ENCODE data around the gene OR56A5. TPM values are rescaled to one million over a fixed set of nuclear protein-coding genes. Genes with fewer than 3 reads are reported as not detected.
"Not testable (repeated sequence)": the region's sequence is repeated elsewhere in the genome, so short reads cannot be mapped to it uniquely, and the experiment has no call there.

OR56A5 gene
- total RNA-seq, 2 donors from 2014 or later, result not detected

DNA sequence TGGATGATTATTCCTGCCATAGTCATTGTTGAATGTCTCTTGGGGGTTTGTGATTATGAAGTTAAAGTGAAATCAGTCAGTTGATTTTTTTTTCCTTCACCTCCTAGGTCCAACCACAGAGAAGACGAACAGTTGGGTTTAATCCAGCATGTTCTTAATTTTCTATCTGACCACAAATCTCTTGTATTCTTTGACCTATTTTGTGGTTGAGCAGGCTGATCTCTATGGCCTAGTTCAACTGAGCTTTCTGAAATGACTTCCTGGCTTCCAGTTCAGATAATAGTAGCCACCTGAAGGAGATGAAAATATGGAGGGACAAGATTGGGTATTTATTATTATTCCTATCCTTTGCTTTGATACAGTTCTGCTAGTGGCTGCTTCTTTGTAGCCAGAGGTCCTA lies 5.2 kb upstream of the OR56A5 start:
- H3K36me3 Mint-ChIP-seq (ENCODE audit: low read depth), result no peaks in the 10 kb centered on the region
- no peak for DNase-seq
- H3K27ac ChIP-seq (ENCODE audit: low read depth, low read length), result no peak overlapping the region
- H3K9me3 Mint-ChIP-seq, result no peaks in the 10 kb centered on the region
- no peak overlapping the region for H3K4me3 ChIP-seq (ENCODE audit: low read length)
- peaks cover 8% of the 10 kb centered on the region for H3K27me3 Mint-ChIP-seq (ENCODE audit: insufficient read depth)
- H3K9me3 ChIP-seq (ENCODE audit: control insufficient read depth, low read length), result no peaks in the 10 kb centered on the region
- no peaks in the 10 kb centered on the region for H3K27me3 ChIP-seq (ENCODE audit: control insufficient read depth, insufficient read depth, low read length, poor library complexity, severe bottlenecking)
- 91% methylated on average over 1 of the region's 1 CpG; no CpG with 5 or more reads in 1 of the 2 experiments for WGBS, 2 experiments (ENCODE audit: insufficient coverage in 1 of 2, insufficient read length in 1 of 2)
- H3K9ac ChIP-seq (ENCODE audit: extremely low read depth, low read length, poor library complexity, severe bottlenecking), result no peak overlapping the region
- H3K36me3 ChIP-seq (ENCODE audit: control insufficient read depth, insufficient read depth, low read length), result no peaks in the 10 kb centered on the region
- TF ChIP-seq, protein P1, sequence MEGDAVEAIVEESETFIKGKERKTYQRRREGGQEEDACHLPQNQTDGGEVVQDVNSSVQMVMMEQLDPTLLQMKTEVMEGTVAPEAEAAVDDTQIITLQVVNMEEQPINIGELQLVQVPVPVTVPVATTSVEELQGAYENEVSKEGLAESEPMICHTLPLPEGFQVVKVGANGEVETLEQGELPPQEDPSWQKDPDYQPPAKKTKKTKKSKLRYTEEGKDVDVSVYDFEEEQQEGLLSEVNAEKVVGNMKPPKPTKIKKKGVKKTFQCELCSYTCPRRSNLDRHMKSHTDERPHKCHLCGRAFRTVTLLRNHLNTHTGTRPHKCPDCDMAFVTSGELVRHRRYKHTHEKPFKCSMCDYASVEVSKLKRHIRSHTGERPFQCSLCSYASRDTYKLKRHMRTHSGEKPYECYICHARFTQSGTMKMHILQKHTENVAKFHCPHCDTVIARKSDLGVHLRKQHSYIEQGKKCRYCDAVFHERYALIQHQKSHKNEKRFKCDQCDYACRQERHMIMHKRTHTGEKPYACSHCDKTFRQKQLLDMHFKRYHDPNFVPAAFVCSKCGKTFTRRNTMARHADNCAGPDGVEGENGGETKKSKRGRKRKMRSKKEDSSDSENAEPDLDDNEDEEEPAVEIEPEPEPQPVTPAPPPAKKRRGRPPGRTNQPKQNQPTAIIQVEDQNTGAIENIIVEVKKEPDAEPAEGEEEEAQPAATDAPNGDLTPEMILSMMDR (conservative IDR thresholded peaks at IDR 0.05), result no peak
- H3K4me1 ChIP-seq (ENCODE audit: control insufficient read depth, insufficient read depth, low read length), result no peaks in the 10 kb centered on the region
- H3K4me1 Mint-ChIP-seq, result no peaks in the 10 kb centered on the region
- no peak overlapping the region for H3K27ac Mint-ChIP-seq
- H3K4me3 Mint-ChIP-seq, result no peak overlapping the region

DNA sequence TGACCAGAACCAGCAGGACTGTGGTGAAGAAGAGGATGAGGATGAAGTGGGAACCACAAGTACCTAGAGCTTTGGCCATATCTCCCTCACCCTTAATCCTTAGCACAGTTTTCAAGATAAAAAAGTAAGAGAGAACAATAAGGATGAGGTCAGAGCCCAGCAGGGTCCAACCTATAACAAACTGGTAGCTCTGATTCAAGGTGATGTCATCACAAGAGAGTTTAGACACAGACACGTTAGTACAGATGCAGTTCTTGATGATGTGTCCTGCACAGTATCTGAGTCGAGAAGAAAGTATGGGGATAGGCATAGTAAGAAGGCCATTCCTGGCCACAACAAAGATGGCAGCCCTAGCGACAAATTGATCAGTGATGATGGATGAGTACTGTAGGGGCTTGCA lies 586 bp downstream of the OR56A5 start:
- H3K36me3 ChIP-seq (ENCODE audit: control insufficient read depth, insufficient read depth, low read length), result no peaks in the 10 kb centered on the region
- no peak for DNase-seq
- TF ChIP-seq, protein P1 (conservative IDR thresholded peaks at IDR 0.05), result no peak
- no peak overlapping the region for H3K27ac ChIP-seq (ENCODE audit: low read depth, low read length)
- WGBS, 2 experiments (ENCODE audit: insufficient coverage in 1 of 2, insufficient read length in 1 of 2), result 50 to 60% methylated on average over 2 to 3 of the region's 3 CpGs
- Mint-ChIP-seq H3K27me3 (ENCODE audit: insufficient read depth) (peaks cover 8% of the 10 kb centered on the region), H3K9me3 (peaks cover 11% of the 10 kb centered on the region), H3K27ac (no peak overlapping the region), H3K36me3 (ENCODE audit: low read depth) (no peaks in the 10 kb centered on the region), H3K4me3 (no peak overlapping the region), H3K4me1 (no peaks in the 10 kb centered on the region)
- no peaks in the 10 kb centered on the region for H3K4me1 ChIP-seq (ENCODE audit: control insufficient read depth, insufficient read depth, low read length)
- peaks cover 9% of the 10 kb centered on the region for H3K9me3 ChIP-seq (ENCODE audit: control insufficient read depth, low read length)
- H3K4me3 ChIP-seq (ENCODE audit: low read length), result no peak overlapping the region
- H3K9ac ChIP-seq (ENCODE audit: extremely low read depth, low read length, poor library complexity, severe bottlenecking), result no peak overlapping the region
- no peaks in the 10 kb centered on the region for H3K27me3 ChIP-seq (ENCODE audit: control insufficient read depth, insufficient read depth, low read length, poor library complexity, severe bottlenecking)

DNA sequence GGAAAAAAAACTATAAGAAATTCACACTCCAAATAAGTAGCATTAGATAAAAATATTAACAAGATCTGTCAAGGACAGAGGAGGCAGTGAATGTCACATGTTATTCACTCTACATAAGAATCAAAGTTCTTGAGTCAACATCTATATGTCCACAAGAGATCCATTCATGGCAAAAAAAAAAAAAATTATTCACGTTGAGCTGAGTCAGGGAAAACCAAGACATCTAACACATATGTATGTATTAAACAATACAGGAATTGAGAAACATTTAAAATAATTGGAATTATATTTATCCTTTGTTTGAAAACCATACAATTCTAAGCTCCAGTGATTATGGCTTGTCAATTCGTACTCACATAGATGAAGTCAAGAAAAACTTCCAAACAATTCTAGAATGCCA lies 1.3 kb downstream of the OR56A5 start:
- DNase-seq, result no peak
- H3K9me3 ChIP-seq (ENCODE audit: control insufficient read depth, low read length), result peaks cover 13% of the 10 kb centered on the region
- no peak overlapping the region for H3K4me3 ChIP-seq (ENCODE audit: low read length)
- no peaks in the 10 kb centered on the region for H3K36me3 ChIP-seq (ENCODE audit: control insufficient read depth, insufficient read depth, low read length)
- H3K27ac ChIP-seq (ENCODE audit: low read depth, low read length), result no peak overlapping the region
- Mint-ChIP-seq H3K4me3 (no peak overlapping the region), H3K9me3 (peaks cover 16% of the 10 kb centered on the region), H3K4me1 (no peaks in the 10 kb centered on the region), H3K27ac (no peak overlapping the region), H3K27me3 (ENCODE audit: insufficient read depth) (peaks cover 5% of the 10 kb centered on the region), H3K36me3 (ENCODE audit: low read depth) (no peaks in the 10 kb centered on the region)
- H3K9ac ChIP-seq (ENCODE audit: extremely low read depth, low read length, poor library complexity, severe bottlenecking), result no peak overlapping the region
- 100% methylated on average over 1 of the region's 2 CpGs for WGBS, 2 experiments (ENCODE audit: insufficient coverage in 1 of 2, insufficient read length in 1 of 2)
- TF ChIP-seq, protein P1 (conservative IDR thresholded peaks at IDR 0.05), result no peak
- no peaks in the 10 kb centered on the region for H3K27me3 ChIP-seq (ENCODE audit: control insufficient read depth, insufficient read depth, low read length, poor library complexity, severe bottlenecking)
- no peaks in the 10 kb centered on the region for H3K4me1 ChIP-seq (ENCODE audit: control insufficient read depth, insufficient read depth, low read length)

DNA sequence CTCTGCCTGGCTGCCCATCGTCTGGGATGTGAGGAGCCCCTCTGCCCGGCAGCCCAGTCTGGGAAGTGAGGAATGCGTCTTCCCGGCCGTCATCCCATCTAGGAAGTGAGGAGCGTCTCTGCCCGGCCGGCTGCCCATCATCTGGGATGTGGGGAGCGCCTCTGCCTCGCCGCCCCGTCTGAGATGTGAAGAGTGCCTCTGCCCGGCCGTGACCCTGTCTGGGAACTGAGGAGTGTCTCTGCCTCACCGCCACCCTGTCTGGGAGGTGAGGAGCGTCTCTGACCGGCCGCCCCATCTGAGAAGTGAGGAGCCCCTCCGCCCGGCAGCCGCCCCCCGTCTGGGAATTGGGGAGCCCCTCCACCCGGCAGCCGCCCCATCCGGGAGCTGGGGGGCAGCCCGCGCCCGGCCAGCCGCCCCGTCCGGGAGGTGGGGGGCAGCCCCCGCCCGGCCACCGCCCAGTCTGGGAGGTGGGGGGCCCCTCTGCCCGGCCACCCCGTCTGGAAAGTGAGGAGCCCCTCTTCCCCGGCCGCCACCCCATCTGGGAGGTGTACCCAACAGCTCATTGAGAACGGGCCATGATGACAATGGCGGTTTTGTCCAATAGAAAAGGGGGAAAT lies 7.5 kb downstream of the OR56A5 start:
- not testable (repeated sequence) for H3K27ac Mint-ChIP-seq; H3K9ac ChIP-seq (ENCODE audit: extremely low read depth, low read length, poor library complexity, severe bottlenecking); H3K27me3 Mint-ChIP-seq (ENCODE audit: insufficient read depth); H3K36me3 ChIP-seq (ENCODE audit: control insufficient read depth, insufficient read depth, low read length); H3K4me1 Mint-ChIP-seq; H3K27ac ChIP-seq (ENCODE audit: low read depth, low read length); H3K27me3 ChIP-seq (ENCODE audit: control insufficient read depth, insufficient read depth, low read length, poor library complexity, severe bottlenecking); H3K4me1 ChIP-seq (ENCODE audit: control insufficient read depth, insufficient read depth, low read length); DNase-seq; H3K4me3 ChIP-seq (ENCODE audit: low read length); H3K36me3 Mint-ChIP-seq (ENCODE audit: low read depth); H3K4me3 Mint-ChIP-seq
- H3K9me3 Mint-ChIP-seq, result peaks cover 39% of the 10 kb centered on the region
- peaks cover 24% of the 10 kb centered on the region for H3K9me3 ChIP-seq (ENCODE audit: control insufficient read depth, low read length)
- 84 to 91% methylated on average over 16 to 40 of the region's 40 CpGs for WGBS, 2 experiments (ENCODE audit: insufficient coverage in 1 of 2, insufficient read length in 1 of 2)
